GM18870 (cell line): ENCODE data around the gene INHA.

Source experiments
- ATAC-seq: cut with Tn5 transposase; IDR thresholded peaks from one replicate; pipeline ENCODE4 v1.9.1; 2021; ENCODE audit warnings: moderate library complexity; ENCODE audit not compliant: unreplicated experiment

The INHA gene

GRCh38 chr2:219539926-219540678 is 32.0 kb upstream of the INHA start:
- ATAC-seq = no peak

GRCh38 chr2:219540784-219541504 is 31.2 kb upstream of the INHA start:
- ATAC-seq = no peak

GRCh38 chr2:219541611-219542180 is 30.4 kb upstream of the INHA start:
- ATAC-seq = peak; percentile 54

GRCh38 chr2:219542931-219543595 is 29.0 kb upstream of the INHA start:
- peak; percentile 25 for ATAC-seq

- ATAC-seq = peak; percentile 65
These were observed 28.3 kb upstream of the INHA start, which contains the start of the genes CHPF and TMEM198 for GRCh38 chr2:219543596-219544358. CHPF (minus strand) TSS chr2:219543809; CDS start chr2:219543538, 271 bp downstream. TMEM198 (plus strand) TSS chr2:219544028; CDS start chr2:219544728, 700 bp downstream.

- ATAC-seq = no peak
These were observed 27.5 kb upstream of the INHA start for GRCh38 chr2:219544567-219544966.

- no peak for ATAC-seq
These were observed 26.7 kb upstream of the INHA start for GRCh38 chr2:219545295-219545942.

- ATAC-seq = no peak
These were observed 26.2 kb upstream of the INHA start for GRCh38 chr2:219545943-219546352.

GRCh38 chr2:219547621-219548020 is 24.5 kb upstream of the INHA start:
- ATAC-seq = no peak

- ATAC-seq = no peak
These were observed 23.1 kb upstream of the INHA start for GRCh38 chr2:219548990-219549389.

GRCh38 chr2:219549619-219550018 is 22.5 kb upstream of the INHA start:
- ATAC-seq = no peak

GRCh38 chr2:219551441-219552381 is 20.4 kb upstream of the INHA start:
- ATAC-seq = no peak

- ATAC-seq = peak; percentile 78
These were observed 19.5 kb upstream of the INHA start for GRCh38 chr2:219552382-219553167.

- ATAC-seq = no peak
These were observed 19.0 kb upstream of the INHA start for GRCh38 chr2:219553168-219553417.

- no peak for ATAC-seq
These were observed 18.6 kb upstream of the INHA start for GRCh38 chr2:219553463-219553963.

- ATAC-seq = no peak
These were observed 17.8 kb upstream of the INHA start for GRCh38 chr2:219554350-219554749.

GRCh38 chr2:219555956-219556355 is 16.2 kb upstream of the INHA start:
- no peak for ATAC-seq

GRCh38 chr2:219556413-219556812 is 15.7 kb upstream of the INHA start:
- no peak for ATAC-seq
